ENCODE measurements around the gene GPR137.

GPR137 gene

GRCh38 chr11:64249563-64250414 is 35.9 kb upstream of the GPR137 start:
- DNase-seq = no peak

GRCh38 chr11:64250415-64251015 is 35.1 kb upstream of the GPR137 start:
- DNase-seq = no peak

GRCh38 chr11:64251016-64251752 is 34.5 kb upstream of the GPR137 start, which contains the start of gene PLCB3:
TSS of gene PLCB3 (plus strand) at chr11:64251530. CDS start at chr11:64251650, 120 bp downstream.
- DNase-seq = peak; percentile 67

GRCh38 chr11:64251753-64252002 is 34.0 kb upstream of the GPR137 start:
- DNase-seq = no peak

GRCh38 chr11:64252003-64252872 is 33.4 kb upstream of the GPR137 start:
- peak; percentile 44 for DNase-seq

- no peak for DNase-seq
Observed at GRCh38 chr11:64253043-64253442, 32.6 kb upstream of the GPR137 start.

- DNase-seq = no peak
Observed at GRCh38 chr11:64253481-64253880, 32.2 kb upstream of the GPR137 start.

- no peak for DNase-seq
Observed at GRCh38 chr11:64254326-64254725, 31.3 kb upstream of the GPR137 start.

GRCh38 chr11:64255135-64256128 is 30.2 kb upstream of the GPR137 start:
- no peak for DNase-seq

- DNase-seq = no peak
Observed at GRCh38 chr11:64256300-64256699, 29.3 kb upstream of the GPR137 start.

GRCh38 chr11:64258356-64258755 is 27.3 kb upstream of the GPR137 start:
- DNase-seq = no peak

- DNase-seq = no peak
Observed at GRCh38 chr11:64258946-64259532, 26.6 kb upstream of the GPR137 start.

GRCh38 chr11:64259533-64260067 is 26.0 kb upstream of the GPR137 start:
- DNase-seq = no peak

- no peak for DNase-seq
Observed at GRCh38 chr11:64260147-64260708, 25.4 kb upstream of the GPR137 start.

GRCh38 chr11:64261556-64262080 is 24.0 kb upstream of the GPR137 start:
- no peak for DNase-seq

GRCh38 chr11:64262271-64263002 is 23.2 kb upstream of the GPR137 start:
- no peak for DNase-seq

- no peak for DNase-seq
Observed at GRCh38 chr11:64263021-64263946, 22.4 kb upstream of the GPR137 start.

GRCh38 chr11:64263947-64264317 is 21.7 kb upstream of the GPR137 start:
- DNase-seq = no peak

Measured in CD4-positive, alpha-beta T cell treated with Interleukin-17A for 4 hours (primary cell).